HS-5 (cell line): ENCODE results near the gene VEGFA.

ENCODE experiments used
- DNase-seq: peaks from one replicate; pipeline ENCODE4 v3.0.0-alpha.2; 2012; ENCODE audit warnings: low read depth

VEGFA gene

GRCh38 chr6:43738877-43739641, 31.0 kb upstream of the VEGFA start:
- DNase-seq = no peak

- no peak for DNase-seq
Observed at GRCh38 chr6:43739642-43740091, 30.3 kb upstream of the VEGFA start.

- no peak for DNase-seq
Observed at GRCh38 chr6:43740321-43740960, 29.6 kb upstream of the VEGFA start.

- no peak for DNase-seq
Observed at GRCh38 chr6:43740961-43741764, 28.8 kb upstream of the VEGFA start.

- no peak for DNase-seq
Observed at GRCh38 chr6:43741829-43742228, 28.2 kb upstream of the VEGFA start.

GRCh38 chr6:43742285-43742684, 27.7 kb upstream of the VEGFA start:
- DNase-seq = no peak

- no peak for DNase-seq
Observed at GRCh38 chr6:43742931-43743632, 26.9 kb upstream of the VEGFA start.

- no peak for DNase-seq
Observed at GRCh38 chr6:43743682-43744381, 26.2 kb upstream of the VEGFA start.

DNA sequence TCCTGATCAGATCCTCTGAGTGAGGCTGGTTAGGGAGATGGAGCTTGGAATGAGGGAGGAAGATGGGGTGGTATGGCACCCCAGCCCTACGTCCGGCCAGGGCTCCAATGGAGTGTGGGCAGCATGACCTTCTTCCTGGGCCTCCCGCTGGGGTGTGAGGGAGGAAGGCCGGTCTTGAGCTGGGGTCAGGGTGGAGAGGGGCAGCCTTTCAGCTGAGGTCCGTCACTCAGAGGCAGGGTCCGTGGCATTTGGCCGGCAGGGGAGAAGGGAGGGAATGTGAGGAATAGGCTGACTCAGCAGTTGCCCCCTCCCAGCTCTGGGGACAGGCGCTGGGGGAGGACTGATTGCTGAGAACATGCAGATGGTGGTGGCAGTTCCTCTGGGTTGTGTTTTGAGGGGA, 25.5 kb upstream of the VEGFA start:
- no peak for DNase-seq

DNA sequence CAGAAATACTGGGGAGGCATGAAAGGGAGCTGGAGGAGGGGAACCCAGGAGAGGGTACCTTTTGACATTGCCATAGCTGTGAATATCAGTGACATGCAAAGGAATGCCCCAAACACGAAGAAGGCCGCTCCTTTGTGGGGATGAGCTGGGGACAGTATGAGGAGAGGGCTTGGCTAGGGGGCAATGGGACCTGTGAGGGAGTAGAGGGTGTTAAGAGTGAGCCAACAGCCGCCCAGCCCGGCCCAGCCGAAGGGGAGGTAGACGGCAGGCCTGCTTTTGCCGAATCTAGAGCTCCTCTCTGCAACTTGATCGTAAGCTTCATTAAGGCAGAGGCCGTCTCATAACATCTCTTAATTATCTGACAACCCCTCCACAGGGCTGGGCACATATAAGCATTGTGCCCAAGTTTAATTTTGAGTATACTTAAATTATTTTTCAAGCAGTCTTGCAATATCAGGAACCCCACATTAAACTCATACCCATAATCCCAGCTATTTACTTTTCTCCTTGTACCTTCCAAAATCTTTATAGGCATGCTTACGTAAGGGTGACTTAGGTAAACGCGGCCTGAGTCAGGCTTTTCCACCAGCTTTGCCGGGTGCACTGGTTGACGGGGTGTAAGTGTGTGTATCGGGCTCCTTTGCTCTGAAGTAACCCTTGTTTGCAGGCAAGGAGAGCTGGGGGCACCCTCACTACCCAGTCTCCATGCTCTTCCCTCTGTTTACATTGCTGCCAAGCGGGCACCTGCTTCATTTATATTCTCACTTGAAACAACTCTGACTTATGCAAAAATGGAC, 24.9 kb upstream of the VEGFA start:
- DNase-seq = no peak

- DNase-seq = no peak
Observed at GRCh38 chr6:43746071-43746470, 23.9 kb upstream of the VEGFA start.

DNA sequence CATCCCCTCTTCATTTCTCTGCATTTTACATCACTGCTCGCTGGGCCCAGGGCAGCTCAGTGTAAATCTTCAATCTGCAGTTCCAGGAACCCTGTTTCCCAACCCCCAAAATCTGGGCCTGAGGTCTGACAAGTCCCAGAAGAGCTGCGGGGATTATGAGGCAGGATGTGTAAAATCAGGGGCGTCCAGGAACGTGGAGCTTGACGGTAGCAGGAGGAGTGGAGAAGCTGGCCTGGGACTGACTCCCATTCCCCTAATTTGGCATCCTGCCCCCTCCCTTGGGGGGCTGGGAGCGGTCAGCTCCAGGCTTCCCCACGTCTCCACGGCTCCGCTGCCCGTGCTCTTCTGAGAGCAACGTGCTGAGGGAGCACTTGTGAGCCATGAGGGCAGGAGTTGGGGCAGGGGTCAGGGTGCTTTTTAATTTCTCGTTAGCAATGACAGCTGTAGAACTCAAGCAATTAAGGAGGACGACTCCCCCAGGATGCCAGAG, 23.4 kb upstream of the VEGFA start:
- DNase-seq = no peak

DNA sequence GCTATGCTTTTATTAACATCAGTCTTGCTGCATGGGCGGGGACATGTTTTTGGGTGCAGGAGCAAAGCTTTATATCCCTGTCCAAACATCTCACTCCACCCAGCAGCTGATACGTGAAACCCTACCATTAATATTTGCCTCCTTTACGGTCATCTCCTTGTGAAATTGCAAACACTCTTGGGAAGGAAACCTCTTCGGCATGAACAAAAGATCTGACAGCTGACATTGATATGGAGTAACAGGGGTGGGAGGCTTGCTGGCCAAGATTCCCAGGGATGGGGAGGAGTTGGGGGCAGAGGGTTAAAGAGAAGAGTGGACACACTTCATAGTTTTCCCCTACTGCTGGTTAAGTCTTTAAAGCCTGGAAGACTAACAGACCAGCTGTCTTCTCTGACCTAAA, 22.2 kb upstream of the VEGFA start:
- DNase-seq = no peak

DNA sequence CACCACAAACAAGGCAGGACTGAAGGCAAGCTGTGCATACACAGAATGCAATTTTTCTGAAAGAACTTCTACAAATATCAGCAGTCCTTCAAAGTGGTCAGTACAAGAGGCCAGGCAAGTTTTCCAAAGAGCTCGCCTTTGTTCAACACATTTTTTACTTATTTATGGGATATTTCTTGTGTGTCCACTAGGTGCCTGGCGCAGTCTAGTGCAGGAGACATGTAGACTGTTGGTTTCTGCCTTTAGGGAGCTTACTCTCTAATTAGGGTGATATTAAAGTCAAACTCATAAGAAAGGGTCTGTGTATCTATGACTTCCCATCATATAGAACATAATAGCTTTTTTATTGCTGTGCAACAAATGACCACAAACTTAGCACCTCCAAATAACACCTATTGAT, 21.2 kb upstream of the VEGFA start:
- no peak for DNase-seq

- DNase-seq = no peak
Observed at GRCh38 chr6:43749461-43749860, 20.6 kb upstream of the VEGFA start.

GRCh38 chr6:43750622-43751021, 19.4 kb upstream of the VEGFA start:
- DNase-seq = no peak

GRCh38 chr6:43753570-43754183, 16.3 kb upstream of the VEGFA start:
- DNase-seq = no peak

DNA sequence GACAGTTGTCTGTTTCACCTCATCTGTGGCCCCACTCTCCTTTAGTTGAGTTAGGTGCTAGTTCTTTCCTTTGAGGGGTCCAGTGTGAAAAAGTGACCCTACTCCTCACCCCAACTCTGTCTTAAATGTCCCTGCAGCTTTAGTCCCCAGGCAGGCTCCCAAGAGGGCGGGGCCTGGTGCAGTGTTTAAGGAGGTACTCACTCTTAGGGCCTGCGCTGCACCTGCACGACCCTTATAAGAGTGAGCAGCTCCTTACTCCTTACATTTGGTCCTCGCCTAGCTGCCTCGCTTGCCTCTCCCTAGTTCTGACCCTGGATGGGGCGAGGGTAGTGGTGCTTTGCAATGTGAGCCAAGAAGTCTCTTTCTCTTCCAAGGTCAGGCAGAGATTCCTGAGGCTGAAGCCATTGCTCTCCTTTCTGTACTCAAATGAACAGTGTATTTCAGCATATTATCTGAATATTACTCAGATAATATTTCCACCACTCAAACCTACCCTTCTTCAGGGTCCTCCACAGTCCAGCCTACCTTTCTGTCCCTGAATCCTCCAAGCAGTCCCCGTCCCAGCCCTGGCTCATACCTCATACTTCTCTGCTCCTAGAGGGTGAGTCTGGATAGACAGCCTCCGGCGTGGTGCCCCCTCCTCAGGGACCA, 11.9 kb upstream of the VEGFA start:
- DNase-seq = no peak

DNA sequence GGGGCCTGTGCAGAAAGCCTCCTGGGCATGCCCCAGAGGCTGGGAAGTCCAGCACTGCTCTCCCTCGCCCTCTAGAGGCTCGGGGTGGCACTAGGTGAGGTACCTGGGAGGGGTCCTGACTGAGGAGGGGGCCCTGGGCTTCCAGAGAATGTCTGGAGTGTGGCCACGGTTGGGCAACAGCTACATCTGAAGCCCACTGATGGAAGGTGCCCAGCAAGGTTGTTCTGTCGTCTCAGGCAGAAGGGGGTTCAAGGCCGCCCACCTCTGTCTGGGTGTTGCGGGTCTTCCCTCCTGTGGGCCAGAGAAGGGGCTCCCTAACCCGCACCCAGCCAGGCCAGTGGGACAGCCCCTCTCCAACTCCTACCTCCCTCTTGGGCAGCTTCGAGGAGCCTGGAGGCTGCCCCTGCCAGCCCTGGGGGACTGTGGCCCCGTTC, 11.4 kb upstream of the VEGFA start:
- DNase-seq = no peak
